Transverse colon (tissue), 4 donors: Measurements from ENCODE around the gene NBEA. TPM values are rescaled to one million over a fixed set of nuclear protein-coding genes. Genes with fewer than 3 reads are reported as not detected.

Experiments used
- DNase-seq: peaks from one replicate; pipeline ENCODE4 v3.0.0-alpha.2; 2019
- H3K27ac ChIP-seq, 4 donors: fragments of 200-600 bp; sonication (generic); 2 replicates each; pipeline ENCODE4 v1.5.1; 2016 to 2018; ENCODE audit warnings: inconsistent platforms in 4 of 4
- H3K27me3 ChIP-seq: fragments of 200-600 bp; sonication (generic); 2 replicates; pipeline ENCODE4 v1.5.1; 2017; ENCODE audit warnings: inconsistent platforms
- H3K36me3 ChIP-seq, 4 donors: fragments of 200-600 bp; sonication (generic); 2 replicates each; pipeline ENCODE4 v1.5.1; 2017 to 2019; ENCODE audit warnings: inconsistent platforms in 4 of 4
- H3K4me1 ChIP-seq, 4 donors: fragments of 200-600 bp; sonication (generic); 2 replicates each; pipeline ENCODE4 v1.5.1; 2017 to 2020; ENCODE audit warnings: inconsistent platforms in 4 of 4
- H3K4me3 ChIP-seq, 4 donors: fragments of 200-600 bp; sonication (generic); 1 replicate in 1 of 4; 2 replicates in 3 of 4; pipeline versions ENCODE4 v1.5.1 to v1.6.1; 2017 to 2019; ENCODE audit warnings: inconsistent platforms in 4 of 4
- H3K9me3 ChIP-seq, 2 donors: fragments of 200-600 bp; sonication (generic); 2 replicates each; pipeline ENCODE4 v1.5.1; 2017 to 2019; ENCODE audit warnings: inconsistent platforms in 2 of 2
- CTCF ChIP-seq, 5 experiments: fragments of 200-600 bp in 3 of 5; fragments of 450-650 bp in 2 of 5; sonication (generic) in 3 of 5; IDR thresholded peaks; 1 replicate in 2 of 5; 2 replicates in 3 of 5; pipeline ENCODE4 v1.5.1; 2016 to 2017; ENCODE audit warnings: antibody characterized with exemption in 5 of 5, inconsistent platforms in 3 of 5, mild to moderate bottlenecking in 2 of 5, moderate library complexity in 1 of 5
- EP300 ChIP-seq: sonication (generic); formaldehyde crosslinking; IDR thresholded peaks from one replicate; pipeline ENCODE4 v1.6.1; 2017; ENCODE audit warnings: antibody characterized with exemption, low read depth
- POLR2A ChIP-seq: fragments of 450-650 bp; IDR thresholded peaks from one replicate; pipeline ENCODE4 v1.6.1; 2016; ENCODE audit warnings: antibody characterized with exemption, mild to moderate bottlenecking, moderate library complexity
- POLR2AphosphoS5 ChIP-seq, 3 donors: sonication (generic); formaldehyde crosslinking; IDR thresholded peaks; one replicate each; pipeline ENCODE4 v1.6.1; 2016; ENCODE audit warnings: antibody characterized with exemption in 3 of 3
- WGBS, 2 donors: methylation state at CpG; one replicate each; pipeline ENCODE4 v1.1.5; 2018; ENCODE audit warnings: low coverage in 1 of 2; 5-methylcytosine and 5-hydroxymethylcytosine counted together
- in situ Hi-C, 4 donors: fragments of 200-750 bp; cut with MboI; loops; one replicate each; pipeline versions ENCODE4 v1.15.0 to v1.15.1; 2017; ENCODE audit warnings: low sequenced_read_pairs in 3 of 4, low pct_ligation_motif_present in 1 of 4, low pct_unique_long_range_greater_than_20kb in 1 of 4
- intact Hi-C: fragments of 100-400 bp; cut with DNase I; formaldehyde crosslinking; loops from one replicate; pipeline ENCODE4 v1.15.1; 2023; ENCODE audit warnings: low total_unique reads
- total RNA-seq, 4 donors: library from RNA; depleted of rRNA; stranded (reverse); fragments of >200 nt; gene quantifications; one replicate each; pipeline ENCODE4 v1.1.0, GENCODE V29; 2016

The NBEA gene
- total RNA-seq, 4 donors from 2014 or later, result 8.2 to 21.1 (median 12.5) TPM

DNA sequence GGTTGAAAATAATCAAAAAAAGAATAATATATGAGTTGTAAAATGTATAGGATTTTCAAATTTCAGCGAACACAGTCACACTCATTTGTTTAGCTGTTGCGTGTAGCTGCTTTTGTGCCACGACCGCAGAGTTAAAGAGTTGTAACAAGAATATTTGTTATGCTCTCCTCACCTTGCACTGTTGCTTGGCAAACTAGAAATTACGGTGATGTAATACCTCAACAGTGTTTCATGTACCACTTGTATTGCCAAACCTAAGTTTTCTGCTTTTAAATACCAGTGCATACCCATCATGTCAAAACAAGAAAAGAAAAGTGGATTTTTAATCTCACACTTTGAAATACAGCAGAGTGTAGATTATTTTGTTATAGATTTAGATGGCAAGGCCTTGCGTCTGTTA is 201.1 kb downstream of the NBEA start:
- in situ Hi-C loops, result no loop called here

DNA sequence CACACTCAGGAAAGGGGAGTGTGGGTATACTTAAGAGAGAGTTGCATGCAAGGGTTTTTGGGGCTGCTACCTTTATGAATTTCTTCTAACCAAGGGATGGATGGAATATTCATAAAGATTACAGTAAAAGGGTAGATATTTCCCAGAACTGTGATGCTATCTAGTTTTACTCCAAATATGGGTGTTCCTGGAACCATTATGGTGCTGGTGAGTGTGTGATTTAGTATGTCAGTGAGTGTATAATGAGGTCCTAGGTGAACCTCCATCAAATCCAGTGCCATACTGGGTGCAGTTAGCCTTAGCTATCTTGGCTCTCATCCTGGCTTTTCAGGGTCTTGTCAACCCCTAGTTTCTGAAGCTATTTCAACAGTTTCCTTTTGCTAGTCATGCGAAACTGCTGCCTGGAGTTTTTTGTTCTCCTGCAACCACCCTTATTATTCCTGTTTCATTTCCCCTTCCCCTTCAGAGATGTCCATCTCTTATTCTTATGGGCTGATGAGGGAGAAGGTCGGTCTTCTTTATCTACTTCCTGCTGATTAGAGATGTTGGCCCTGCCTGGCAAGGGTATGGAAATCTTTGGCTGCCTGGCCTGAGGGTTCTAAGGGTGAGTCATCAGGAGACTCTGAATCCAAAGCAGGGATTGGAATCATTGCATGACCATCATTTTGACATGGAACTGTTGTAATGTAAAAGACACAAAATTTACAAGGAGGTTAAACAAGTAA is 202.3 kb downstream of the NBEA start:
- no peaks in the 10 kb centered on the region for H3K4me1 ChIP-seq
- H3K27me3 ChIP-seq, result no peaks in the 10 kb centered on the region
- no peak overlapping the region for H3K4me3 ChIP-seq
- 46 to 62% methylated on average over 2 of the region's 2 CpGs for WGBS, 2 donors
- H3K36me3 ChIP-seq, result no peaks in the 10 kb centered on the region
- in situ Hi-C loops (no loop called here), intact Hi-C loops (no loop called here)
- no peak for DNase-seq
- TF ChIP-seq CTCF (IDR thresholded peaks at IDR 0.05) (no peak), EP300 (no peak), POLR2A (no peak), POLR2AphosphoS5 (IDR thresholded peaks at IDR 0.05) (no peak)
- H3K27ac ChIP-seq, result no peak overlapping the region
- H3K9me3 ChIP-seq, result no peaks in the 10 kb centered on the region

More for the DNA sequence above, 201.1 kb downstream of the NBEA start:
- Histone ChIP-seq H3K4me1 (no peaks in the 10 kb centered on the region), H3K27ac (no peak overlapping the region), H3K27me3 (no peaks in the 10 kb centered on the region), H3K9me3 (no peaks in the 10 kb centered on the region), H3K4me3 (no peak overlapping the region), H3K36me3 (no peaks in the 10 kb centered on the region)
- 92 to 94% methylated on average over 6 of the region's 6 CpGs for WGBS, 2 donors
- intact Hi-C loops, result no loop called here
- TF ChIP-seq POLR2AphosphoS5 (IDR thresholded peaks at IDR 0.05), result no peak
- TF ChIP-seq CTCF (IDR thresholded peaks at IDR 0.05), result no peak
- no peak for TF ChIP-seq EP300
- no peak for TF ChIP-seq POLR2A
- no peak for DNase-seq

GRCh38 chr13:35146686-35147085 is 204.6 kb downstream of the NBEA start:
- H3K4me3 ChIP-seq, result no peak overlapping the region
- intact Hi-C loops (no loop called here), in situ Hi-C loops (no loop called here)

More at GRCh38 chr13:35146686-35147085, 204.6 kb downstream of the NBEA start:
- Histone ChIP-seq H3K36me3 (no peaks in the 10 kb centered on the region), H3K27me3 (no peaks in the 10 kb centered on the region), H3K9me3 (no peaks in the 10 kb centered on the region), H3K27ac (no peak overlapping the region), H3K4me1 (no peaks in the 10 kb centered on the region)
- DNase-seq, result no peak
- 85 to 100% methylated on average over 1 of the region's 1 CpG for WGBS, 2 donors
- TF ChIP-seq POLR2AphosphoS5 (IDR thresholded peaks at IDR 0.05) (no peak), POLR2A (no peak), CTCF (IDR thresholded peaks at IDR 0.05) (no peak), EP300 (no peak)
